ENCODE results near the gene RHBDD1.
A peak's percentile ranks its signal among the peaks of the same experiment; 100 is the strongest.

The RHBDD1 gene

DNA sequence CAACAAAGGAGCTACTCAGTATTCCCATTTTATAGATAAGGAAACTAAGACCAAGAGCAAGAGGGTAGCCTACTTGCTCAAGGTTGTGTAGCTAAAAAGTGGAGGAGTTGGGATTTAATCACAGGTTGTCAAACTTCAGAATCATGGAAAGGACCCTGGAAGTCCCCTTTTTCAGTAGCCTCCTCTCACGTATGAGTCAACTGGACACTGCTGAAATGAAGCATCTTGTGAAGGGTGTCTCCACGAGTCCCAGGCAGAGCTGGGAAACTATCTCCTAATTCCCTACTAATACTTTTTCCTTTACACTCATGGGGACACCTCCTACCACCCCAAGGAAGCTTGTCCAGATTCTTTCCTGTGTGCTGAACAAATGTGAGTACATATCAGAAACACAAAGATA is 155.8 kb downstream of the RHBDD1 start:
- no peak overlapping the region for H3K4me3 ChIP-seq (ENCODE audit: low read depth, low read length)
- TF ChIP-seq, protein P1, sequence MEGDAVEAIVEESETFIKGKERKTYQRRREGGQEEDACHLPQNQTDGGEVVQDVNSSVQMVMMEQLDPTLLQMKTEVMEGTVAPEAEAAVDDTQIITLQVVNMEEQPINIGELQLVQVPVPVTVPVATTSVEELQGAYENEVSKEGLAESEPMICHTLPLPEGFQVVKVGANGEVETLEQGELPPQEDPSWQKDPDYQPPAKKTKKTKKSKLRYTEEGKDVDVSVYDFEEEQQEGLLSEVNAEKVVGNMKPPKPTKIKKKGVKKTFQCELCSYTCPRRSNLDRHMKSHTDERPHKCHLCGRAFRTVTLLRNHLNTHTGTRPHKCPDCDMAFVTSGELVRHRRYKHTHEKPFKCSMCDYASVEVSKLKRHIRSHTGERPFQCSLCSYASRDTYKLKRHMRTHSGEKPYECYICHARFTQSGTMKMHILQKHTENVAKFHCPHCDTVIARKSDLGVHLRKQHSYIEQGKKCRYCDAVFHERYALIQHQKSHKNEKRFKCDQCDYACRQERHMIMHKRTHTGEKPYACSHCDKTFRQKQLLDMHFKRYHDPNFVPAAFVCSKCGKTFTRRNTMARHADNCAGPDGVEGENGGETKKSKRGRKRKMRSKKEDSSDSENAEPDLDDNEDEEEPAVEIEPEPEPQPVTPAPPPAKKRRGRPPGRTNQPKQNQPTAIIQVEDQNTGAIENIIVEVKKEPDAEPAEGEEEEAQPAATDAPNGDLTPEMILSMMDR (IDR thresholded peaks at IDR 0.05; ENCODE audit: borderline replicate concordance, insufficient read depth, low read depth, low read length), result no peak

DNA sequence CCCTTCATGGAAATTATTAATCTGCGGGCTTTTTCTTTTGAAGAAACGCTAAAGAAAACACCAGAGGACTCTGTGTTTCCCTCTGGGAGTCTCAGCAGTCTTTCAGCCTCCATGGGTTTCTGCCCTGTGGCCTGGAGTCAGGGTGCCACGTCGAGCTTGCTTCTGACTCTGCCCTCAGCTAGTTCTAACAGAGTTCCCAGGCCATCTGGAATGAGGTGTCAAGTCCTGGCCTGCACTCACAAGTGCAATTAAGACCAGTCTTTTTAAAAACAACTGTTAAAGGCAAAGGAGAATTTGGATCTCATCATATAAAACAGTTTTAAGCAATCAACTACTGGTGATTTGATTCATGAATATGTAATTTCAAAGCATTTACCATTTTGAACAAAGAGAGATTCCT is 157.3 kb downstream of the RHBDD1 start:
- H3K4me3 ChIP-seq (ENCODE audit: low read depth, low read length), result no peak overlapping the region

DNA sequence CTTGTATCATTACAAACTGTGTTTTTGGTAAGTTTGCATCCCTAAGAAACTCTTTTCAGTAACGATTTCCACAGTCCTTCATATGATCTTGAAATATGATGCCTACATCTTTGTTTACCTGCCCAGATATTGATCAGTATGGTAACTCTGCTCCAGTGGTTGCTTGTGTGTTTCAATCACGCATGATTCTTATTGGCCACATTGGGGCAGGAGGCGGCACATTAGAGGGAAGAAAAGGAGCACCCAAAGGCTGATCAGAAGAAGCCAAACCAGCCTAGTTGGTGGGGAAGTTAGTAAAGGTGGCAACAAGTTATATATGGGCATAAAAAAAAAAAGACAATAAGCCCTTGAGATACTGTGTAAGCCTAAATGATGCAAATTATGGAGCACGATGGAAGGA is 158.9 kb downstream of the RHBDD1 start:
- H3K4me3 ChIP-seq (ENCODE audit: low read depth, low read length), result no peak overlapping the region
- TF ChIP-seq, protein P1 (IDR thresholded peaks at IDR 0.05; ENCODE audit: borderline replicate concordance, insufficient read depth, low read depth, low read length), result peak; percentile 45; the same call in 1 of the 2 replicates

More for the DNA sequence above, 157.3 kb downstream of the RHBDD1 start:
- TF ChIP-seq, protein P1 (IDR thresholded peaks at IDR 0.05; ENCODE audit: borderline replicate concordance, insufficient read depth, low read depth, low read length), result no peak

DNA sequence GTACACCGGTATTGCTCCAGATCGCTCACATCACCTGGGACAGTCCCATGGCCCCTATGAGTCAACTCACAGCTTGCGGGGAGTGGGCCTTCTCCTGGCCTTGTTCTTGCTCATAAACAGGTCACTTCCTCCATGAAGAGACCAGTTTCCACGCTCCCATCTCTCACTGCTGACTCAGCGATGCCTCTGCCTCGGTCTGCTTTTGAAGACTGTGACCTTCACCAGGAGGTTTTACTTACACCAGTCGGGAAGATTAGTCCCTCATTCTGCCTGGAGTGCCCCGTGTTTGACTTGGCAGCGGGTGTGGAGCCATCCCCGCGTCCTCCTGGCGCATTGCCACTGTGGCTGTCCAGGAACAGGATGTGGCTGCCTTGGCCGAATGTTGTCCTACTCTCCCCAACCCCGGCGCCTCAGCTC is 159.8 kb downstream of the RHBDD1 start:
- H3K4me3 ChIP-seq (ENCODE audit: low read depth, low read length), result no peak overlapping the region
- TF ChIP-seq, protein P1 (IDR thresholded peaks at IDR 0.05; ENCODE audit: borderline replicate concordance, insufficient read depth, low read depth, low read length), result no peak

DNA sequence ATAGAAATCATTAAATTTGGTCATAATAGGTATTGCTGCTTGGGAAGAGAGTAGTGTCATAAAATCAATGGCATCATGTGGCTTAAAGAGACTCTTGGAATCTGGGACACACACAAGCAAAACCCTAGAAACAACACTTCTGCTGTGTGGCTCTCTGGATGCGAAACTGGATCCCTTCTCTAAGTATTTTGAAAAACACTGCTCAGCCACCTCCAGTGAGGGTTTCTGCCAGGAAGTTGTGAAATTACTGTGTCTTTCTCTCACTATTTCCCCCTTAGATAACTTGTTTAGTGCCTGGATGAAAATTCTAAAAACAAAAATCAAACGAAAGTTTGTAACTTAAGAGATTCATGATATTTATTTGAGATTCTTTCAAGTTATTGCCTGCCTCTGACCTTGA is 163.8 kb downstream of the RHBDD1 start:
- TF ChIP-seq, protein P1 (IDR thresholded peaks at IDR 0.05; ENCODE audit: borderline replicate concordance, insufficient read depth, low read depth, low read length), result no peak
- H3K4me3 ChIP-seq (ENCODE audit: low read depth, low read length), result no peak overlapping the region

DNA sequence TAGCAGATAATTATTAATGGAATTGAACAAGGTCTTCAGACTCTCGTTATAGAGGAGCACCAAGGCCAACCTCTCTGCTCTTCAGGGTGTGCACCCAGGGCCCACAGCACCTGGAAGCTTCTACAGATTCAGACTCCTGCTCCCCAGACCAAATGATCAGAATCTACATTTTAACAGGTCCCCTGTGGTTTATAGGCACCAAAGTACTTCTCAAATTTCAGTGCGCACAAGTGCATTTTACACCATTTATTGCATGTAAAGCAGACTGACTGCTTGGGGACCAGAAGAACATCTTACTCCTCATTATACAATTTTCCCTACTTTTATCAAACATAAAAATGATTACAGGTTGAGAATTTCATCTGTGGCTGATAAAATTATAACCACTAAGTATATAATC is 164.3 kb downstream of the RHBDD1 start:
- no peak overlapping the region for H3K4me3 ChIP-seq (ENCODE audit: low read depth, low read length)

DNA sequence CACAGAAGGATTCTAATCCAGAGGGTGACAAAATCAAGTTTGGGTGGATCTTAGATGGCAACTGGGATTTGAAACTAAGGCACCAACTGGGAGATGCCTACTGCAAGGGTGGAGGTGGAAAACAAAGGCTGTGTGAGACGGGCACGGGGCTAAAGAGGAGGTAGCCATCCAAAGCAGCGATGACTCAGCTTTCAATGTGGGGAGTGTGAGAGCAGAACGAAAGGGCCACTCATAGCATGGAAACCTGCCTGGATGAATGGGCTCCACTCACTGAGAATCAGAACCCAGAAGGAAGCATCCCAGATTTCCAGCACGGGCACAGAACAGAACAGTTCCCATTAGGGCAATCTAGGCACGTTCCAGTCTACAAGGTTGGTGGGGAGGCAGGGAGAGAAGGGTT is 168.6 kb downstream of the RHBDD1 start:
- TF ChIP-seq, protein P1 (IDR thresholded peaks at IDR 0.05; ENCODE audit: borderline replicate concordance, insufficient read depth, low read depth, low read length), result no peak
- H3K4me3 ChIP-seq (ENCODE audit: low read depth, low read length), result no peak overlapping the region

More for the DNA sequence above, 164.3 kb downstream of the RHBDD1 start:
- TF ChIP-seq, protein P1 (IDR thresholded peaks at IDR 0.05; ENCODE audit: borderline replicate concordance, insufficient read depth, low read depth, low read length), result no peak

Data from GM12875 (cell line).